Activated CD8-positive, alpha-beta memory T cell treated with anti-CD3 and anti-CD28 coated beads for 24 hours (primary cell): ENCODE results near the gene MYL9.

Experiments
- DNase-seq: peaks from one replicate; pipeline ENCODE4 v3.0.0-alpha.2; 2020

The MYL9 gene

GRCh38 chr20:36585410-36586125, 44.2 kb downstream of the MYL9 start:
- DNase-seq = no peak

DNA sequence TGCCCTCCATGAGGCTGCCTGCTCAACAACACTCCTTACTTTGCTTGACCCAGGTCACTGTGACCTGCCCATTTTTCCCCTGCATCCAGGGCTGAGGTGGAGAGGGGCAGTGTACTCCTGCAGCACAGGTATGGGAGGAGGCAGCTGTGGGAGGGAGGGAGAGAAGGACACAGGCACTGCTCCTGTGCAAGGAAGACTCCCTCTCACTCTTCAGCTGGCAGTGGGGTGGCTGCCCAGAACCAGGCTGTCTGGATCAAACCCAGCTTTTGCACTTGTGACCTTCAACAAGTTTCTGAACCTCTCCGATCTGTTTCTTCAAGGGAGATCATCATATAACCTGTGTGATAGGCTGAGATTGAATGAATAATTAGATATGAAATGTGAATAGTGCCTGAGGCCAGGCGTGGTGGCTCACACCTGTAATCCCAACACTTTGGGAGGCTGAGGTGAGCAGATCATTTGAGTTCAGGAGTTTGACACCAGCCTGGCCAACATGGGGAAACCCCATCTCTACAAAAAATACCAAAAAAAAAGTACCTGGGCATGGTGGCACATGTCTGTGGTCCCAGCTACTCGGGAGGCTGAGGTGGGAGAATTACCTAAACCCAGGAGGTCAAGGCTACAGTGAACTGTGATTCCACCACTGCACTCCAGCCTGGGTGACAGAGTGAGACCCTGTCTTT, 46.2 kb downstream of the MYL9 start:
- DNase-seq = no peak

GRCh38 chr20:36591281-36591680, 50.0 kb downstream of the MYL9 start:
- no peak for DNase-seq

DNA sequence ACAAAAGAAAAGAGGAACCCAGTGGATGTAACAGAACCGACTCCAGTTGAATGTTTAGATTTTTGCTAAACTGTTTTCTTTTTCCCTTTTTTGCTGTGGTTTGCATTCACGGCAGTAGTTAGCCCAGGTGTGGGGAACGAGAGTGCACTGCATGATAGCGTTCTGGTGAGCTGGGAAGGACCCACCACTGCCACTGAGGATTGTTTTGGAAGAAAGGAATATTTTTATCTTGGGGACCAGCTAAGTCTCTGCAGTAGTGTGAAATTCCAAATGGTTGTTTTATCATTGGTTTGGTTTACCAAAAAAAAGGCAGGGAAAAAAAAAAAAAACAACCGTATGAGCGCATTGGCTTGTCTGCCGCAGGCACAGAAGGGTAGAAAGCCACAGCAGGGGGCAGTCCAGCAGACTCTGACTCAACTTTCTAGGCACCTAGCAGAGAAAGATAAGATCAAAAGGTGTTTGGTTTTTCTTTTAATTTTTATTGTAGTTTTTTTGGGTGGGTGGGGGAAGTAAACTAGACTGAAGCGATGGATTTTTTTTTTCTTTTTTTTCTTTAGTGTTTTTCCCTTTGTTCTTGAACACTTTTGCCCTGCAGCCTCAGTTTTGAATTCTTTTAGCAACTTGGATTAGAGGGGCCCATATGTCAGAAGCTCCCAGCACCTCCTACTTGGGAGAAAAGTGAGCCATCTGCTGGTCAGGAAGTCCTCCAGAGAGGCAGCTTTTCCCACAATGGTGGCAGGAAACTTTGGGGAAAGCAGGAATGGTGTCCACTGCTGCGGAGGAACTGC, 50.7 kb downstream of the MYL9 start:
- no peak for DNase-seq

GRCh38 chr20:36593347-36593929, 52.1 kb downstream of the MYL9 start:
- no peak for DNase-seq

DNA sequence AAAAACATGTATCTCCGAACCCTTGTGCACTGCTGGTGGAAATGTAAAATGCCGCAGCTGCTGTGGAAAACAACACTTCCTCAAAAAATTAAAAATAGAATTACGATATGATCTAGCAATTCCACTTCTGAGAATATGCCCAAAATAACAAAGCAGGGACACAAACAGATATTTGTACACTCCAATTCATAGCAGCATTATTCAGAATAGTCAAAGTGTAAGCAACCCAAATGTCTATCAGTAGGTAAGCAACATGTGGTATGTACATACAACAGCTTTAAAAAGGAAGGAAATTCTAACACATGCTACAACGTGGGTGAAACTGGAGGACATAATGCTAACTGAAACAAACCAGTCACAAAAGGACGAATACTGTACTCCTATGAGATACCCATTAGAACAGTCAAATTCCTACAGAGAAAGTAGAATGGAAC, 58.6 kb downstream of the MYL9 start:
- DNase-seq = no peak
